ENCODE results near the gene ABHD1. TPM values are rescaled to one million over a fixed set of nuclear protein-coding genes. Genes with fewer than 3 reads are reported as not detected.
A peak's percentile ranks its signal among the peaks of the same experiment; 100 is the strongest.

The ABHD1 gene
- total and polyA plus RNA-seq, 7 donors, result 0.15 TPM; not detected in 6

- TF ChIP-seq POLR2AphosphoS5 (IDR thresholded peaks at IDR 0.05) (no peak), EP300 (IDR thresholded peaks at IDR 0.05) (no peak), CTCF (IDR thresholded peaks at IDR 0.05) (no peak), POLR2A (IDR thresholded peaks at IDR 0.05) (no peak)
Observed at GRCh38 chr2:27128668-27129571, 5.3 kb downstream of the ABHD1 start.

GRCh38 chr2:27130396-27130795 lies 6.8 kb downstream of the ABHD1 start:
- peaks cover 0 to 20% (median 19%) of the 10 kb centered on the region in 4 donors for H3K4me1 ChIP-seq
- no peak for DNase-seq
- 92 to 94% methylated on average over 10 of the region's 10 CpGs for WGBS, 2 donors
- TF ChIP-seq POLR2A (IDR thresholded peaks at IDR 0.05), result no peak
- no peak for TF ChIP-seq POLR2AphosphoS5 (IDR thresholded peaks at IDR 0.05)
- TF ChIP-seq EP300 (IDR thresholded peaks at IDR 0.05), result no peak
- TF ChIP-seq CTCF (IDR thresholded peaks at IDR 0.05), result no peak
- peaks cover 0 to 31% (median 24%) of the 10 kb centered on the region in 4 donors for H3K36me3 ChIP-seq
- intact Hi-C loops (cut with DNase I), result loop anchor here (5.0 kb wide), 1 partner anchor 83 kb away; no protein-coding TSS in a partner anchor
- no peak overlapping the region for H3K4me3 ChIP-seq
- no peaks in the 10 kb centered on the region for H3K27me3 ChIP-seq
- no peak overlapping the region for H3K27ac ChIP-seq
- H3K9me3 ChIP-seq, result no peaks in the 10 kb centered on the region

More at GRCh38 chr2:27128668-27129571, 5.3 kb downstream of the ABHD1 start:
- WGBS, 2 donors, result 74 to 81% methylated on average over 11 of the region's 11 CpGs
- intact Hi-C loops (cut with DNase I), result no loop called here
- Histone ChIP-seq H3K36me3 (peaks cover 0 to 31% (median 24%) of the 10 kb centered on the region in 4 donors), H3K27me3 (no peaks in the 10 kb centered on the region), H3K27ac (no peak overlapping the region), H3K4me3 (no peak overlapping the region), H3K9me3 (no peaks in the 10 kb centered on the region), H3K4me1 (peaks cover 0 to 23% (median 20%) of the 10 kb centered on the region in 4 donors)
- no peak for DNase-seq

DNA sequence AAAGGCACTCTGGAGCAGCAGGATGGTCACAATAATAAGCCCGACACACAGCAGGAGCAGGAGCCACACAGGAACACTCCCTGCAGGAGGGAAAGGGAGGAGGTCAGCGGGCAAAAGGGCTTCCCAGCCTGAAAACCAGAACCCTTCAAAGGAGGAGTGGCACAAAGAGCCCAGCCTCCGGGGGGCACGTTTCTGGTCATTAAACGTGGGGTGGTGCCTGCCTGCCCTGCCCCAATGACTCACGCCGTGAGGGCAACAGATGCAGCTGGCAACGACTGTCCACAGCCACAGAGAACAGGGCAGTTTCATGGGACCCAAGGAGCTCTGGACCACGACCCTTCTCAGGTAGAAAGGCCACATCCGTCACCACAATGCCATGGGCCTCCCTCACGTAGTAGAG lies 7.8 kb downstream of the ABHD1 start:
- Histone ChIP-seq H3K4me3 (no peak overlapping the region), H3K27ac (no peak overlapping the region), H3K36me3 (peaks cover 0 to 31% (median 24%) of the 10 kb centered on the region in 4 donors), H3K27me3 (no peaks in the 10 kb centered on the region), H3K9me3 (no peaks in the 10 kb centered on the region), H3K4me1 (peaks cover 0 to 20% (median 19%) of the 10 kb centered on the region in 4 donors)
- intact Hi-C loops (cut with DNase I), result loop anchor here (5.0 kb wide), 1 partner anchor 84 kb away; no protein-coding TSS in a partner anchor
- TF ChIP-seq EP300 (IDR thresholded peaks at IDR 0.05) (no peak), POLR2A (IDR thresholded peaks at IDR 0.05) (no peak), CTCF (IDR thresholded peaks at IDR 0.05) (no peak)
- WGBS, 2 donors, result 73 to 90% methylated on average over 11 of the region's 11 CpGs
- no peak for DNase-seq

DNA sequence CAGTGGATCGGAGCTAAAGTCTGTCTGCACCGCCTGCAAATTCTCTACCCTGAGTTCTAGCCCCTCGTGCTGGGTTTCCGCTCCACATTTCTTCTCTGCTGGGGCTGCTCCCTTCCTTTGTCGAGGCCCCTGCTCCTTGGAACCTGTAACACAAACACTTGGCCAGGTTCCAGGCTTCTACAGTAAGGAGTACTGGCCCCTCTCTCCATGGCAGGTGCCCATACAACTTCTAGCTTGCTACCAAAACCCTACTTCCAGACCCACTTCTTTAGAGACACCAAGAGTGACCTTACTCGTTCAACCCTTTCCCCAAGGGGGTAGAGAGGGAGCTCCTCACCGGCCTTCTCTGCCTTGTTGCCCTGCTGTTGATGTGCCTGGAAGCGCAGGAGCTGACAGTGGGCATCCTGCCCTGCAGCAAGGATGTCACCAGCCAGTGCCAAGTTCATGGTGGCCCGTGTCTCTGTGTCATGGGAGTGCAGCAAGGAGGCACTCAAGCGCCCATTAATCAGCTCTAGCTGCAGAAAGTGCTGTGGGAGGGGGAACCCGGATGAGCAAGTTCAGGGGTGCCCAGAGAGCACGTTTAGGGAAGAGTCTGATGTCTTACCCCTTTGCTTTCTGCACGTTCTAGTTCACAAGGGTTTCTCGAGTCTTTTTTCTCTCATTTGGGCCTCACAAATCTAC lies 9.7 kb downstream of the ABHD1 start:
- Histone ChIP-seq H3K4me1 (peaks cover 0 to 20% (median 19%) of the 10 kb centered on the region in 4 donors), H3K27me3 (no peaks in the 10 kb centered on the region), H3K9me3 (no peaks in the 10 kb centered on the region), H3K36me3 (peaks cover 0 to 31% (median 24%) of the 10 kb centered on the region in 4 donors), H3K4me3 (peak overlapping the region; percentile 79 to 100 (median 96)), H3K27ac (peak overlapping the region in 3 of 4 donors; percentile 92 to 94 (median 93))
- intact Hi-C loops (cut with DNase I), result loop anchor here (2.0 to 5.0 kb wide), 2 partner anchors 77 to 86 kb away; no protein-coding TSS in a partner anchor
- DNase-seq, result no peak
- no peak for TF ChIP-seq EP300 (IDR thresholded peaks at IDR 0.05)
- no peak for TF ChIP-seq POLR2AphosphoS5 (IDR thresholded peaks at IDR 0.05)
- TF ChIP-seq CTCF (IDR thresholded peaks at IDR 0.05), result no peak
- no peak for TF ChIP-seq POLR2A (IDR thresholded peaks at IDR 0.05)
- 44 to 49% methylated on average over 14 of the region's 14 CpGs for WGBS, 2 donors

All from sigmoid colon (tissue), 7 donors.